HCT116 (cell line): Measurements from ENCODE around the gene CACNB2.

ENCODE experiments used
- EZH2 ChIP-seq: fragments of 200-600 bp; sonication (generic); IDR thresholded peaks from 2 replicates; pipeline ENCODE4 v1.6.1; 2017; ENCODE audit warnings: antibody characterized with exemption, mixed run types
- POLR2AphosphoS5 ChIP-seq: IDR thresholded peaks from 2 replicates; pipeline ENCODE4 v1.6.1; 2011; ENCODE audit warnings: mild to moderate bottlenecking, low read depth, low read length, moderate library complexity
- REST ChIP-seq: IDR thresholded peaks from 2 replicates; pipeline ENCODE4 v1.6.1; 2012; ENCODE audit warnings: low read depth
- TF ChIP-seq, protein P1 (sequence below), 3 experiments: fragments of 200-600 bp in 1 of 3; sonication (generic) in 1 of 3; IDR thresholded peaks in 2 of 3; conservative IDR thresholded peaks in 1 of 3; 2 replicates each; pipeline ENCODE4 v1.5.1; 2012 to 2017; ENCODE audit warnings: low read depth in 2 of 3, low read length in 2 of 3, antibody characterized with exemption in 1 of 3, borderline replicate concordance in 1 of 3, control low read depth in 1 of 3, mild to moderate bottlenecking in 1 of 3, mixed read lengths in 1 of 3, mixed run types in 1 of 3, moderate library complexity in 1 of 3; ENCODE audit not compliant: insufficient read depth in 1 of 3
- TF ChIP-seq, protein P2 (sequence below): IDR thresholded peaks from 2 replicates; pipeline ENCODE4 v1.6.1; 2012

- TF ChIP-seq EZH2 (no peak), REST (no peak), POLR2AphosphoS5 (no peak)
- TF ChIP-seq, protein P1, sequence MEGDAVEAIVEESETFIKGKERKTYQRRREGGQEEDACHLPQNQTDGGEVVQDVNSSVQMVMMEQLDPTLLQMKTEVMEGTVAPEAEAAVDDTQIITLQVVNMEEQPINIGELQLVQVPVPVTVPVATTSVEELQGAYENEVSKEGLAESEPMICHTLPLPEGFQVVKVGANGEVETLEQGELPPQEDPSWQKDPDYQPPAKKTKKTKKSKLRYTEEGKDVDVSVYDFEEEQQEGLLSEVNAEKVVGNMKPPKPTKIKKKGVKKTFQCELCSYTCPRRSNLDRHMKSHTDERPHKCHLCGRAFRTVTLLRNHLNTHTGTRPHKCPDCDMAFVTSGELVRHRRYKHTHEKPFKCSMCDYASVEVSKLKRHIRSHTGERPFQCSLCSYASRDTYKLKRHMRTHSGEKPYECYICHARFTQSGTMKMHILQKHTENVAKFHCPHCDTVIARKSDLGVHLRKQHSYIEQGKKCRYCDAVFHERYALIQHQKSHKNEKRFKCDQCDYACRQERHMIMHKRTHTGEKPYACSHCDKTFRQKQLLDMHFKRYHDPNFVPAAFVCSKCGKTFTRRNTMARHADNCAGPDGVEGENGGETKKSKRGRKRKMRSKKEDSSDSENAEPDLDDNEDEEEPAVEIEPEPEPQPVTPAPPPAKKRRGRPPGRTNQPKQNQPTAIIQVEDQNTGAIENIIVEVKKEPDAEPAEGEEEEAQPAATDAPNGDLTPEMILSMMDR (IDR thresholded peaks at IDR 0.05 in 2 of 3, conservative IDR thresholded peaks at IDR 0.05 in 1 of 3; ENCODE audit: borderline replicate concordance in 1 of 3, insufficient read depth in 1 of 3, low read depth in 2 of 3, low read length in 2 of 3): no peak
- TF ChIP-seq, protein P2, sequence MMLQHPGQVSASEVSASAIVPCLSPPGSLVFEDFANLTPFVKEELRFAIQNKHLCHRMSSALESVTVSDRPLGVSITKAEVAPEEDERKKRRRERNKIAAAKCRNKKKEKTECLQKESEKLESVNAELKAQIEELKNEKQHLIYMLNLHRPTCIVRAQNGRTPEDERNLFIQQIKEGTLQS: no peak
These were observed 39.6 kb upstream of the CACNB2 start for GRCh38 chr10:18100669-18101068.
